Daoy (cell line): ENCODE data around the gene ADAMTS18. TPM values are rescaled to one million over a fixed set of nuclear protein-coding genes. Genes with fewer than 3 reads are reported as not detected.
"Not testable (repeated sequence)": the region's sequence is repeated elsewhere in the genome, so short reads cannot be mapped to it uniquely, and the experiment has no call there.

Experiments
- DNase-seq: peaks from one replicate; pipeline ENCODE4 v3.0.0-alpha.2; 2015; ENCODE audit warnings: low read depth
- total RNA-seq: library from RNA; depleted of rRNA; stranded (reverse); fragments of >200 nt; shearing (Covaris generic); gene quantifications from 2 replicates; pipeline ENCODE4 v1.2.3, GENCODE V29; 2014; rRNA removed

ADAMTS18 gene
- 0.51 and 1.7 TPM in 2 replicates for total RNA-seq

DNA sequence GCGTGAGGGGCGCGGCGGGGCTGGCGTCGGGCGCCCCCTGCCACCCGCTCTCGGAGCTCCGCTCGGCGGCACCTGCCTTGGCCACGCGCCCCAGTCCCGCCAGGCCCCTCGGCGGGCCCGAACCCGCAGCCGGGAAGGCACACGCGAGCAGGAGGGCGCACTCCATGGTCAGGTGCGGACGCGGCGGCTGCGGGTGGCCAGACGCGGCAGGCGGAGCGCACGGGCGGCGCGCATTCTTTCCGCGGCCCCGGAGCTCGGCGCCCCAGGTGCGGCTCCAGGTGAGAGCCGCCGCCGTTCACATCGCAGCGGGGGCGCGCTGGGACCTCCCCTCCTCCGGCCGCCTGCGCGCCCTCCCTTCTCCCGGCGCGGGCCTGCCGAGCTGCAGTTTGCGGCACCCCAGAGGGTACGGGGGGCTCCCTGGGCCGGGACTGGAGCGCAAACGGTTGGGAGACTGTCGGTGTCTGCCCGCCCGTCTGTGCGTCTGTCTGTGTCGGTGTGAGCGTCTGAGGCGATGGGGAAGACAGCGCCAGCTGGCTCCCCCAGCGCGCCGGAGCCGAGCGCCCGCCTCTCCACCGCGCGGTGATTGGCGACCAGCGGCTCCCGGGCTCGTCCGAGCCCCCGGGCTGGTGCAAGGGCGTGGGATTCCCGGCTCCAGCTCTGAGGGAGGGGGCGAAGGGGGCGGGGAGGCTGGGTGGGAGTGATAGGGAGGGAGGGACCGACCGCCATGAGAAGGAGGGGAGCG is at the start of gene ADAMTS18:
TSS of gene ADAMTS18 (minus strand) at position 505 of the 742 bp plus-strand sequence. CDS start at position 166, 339 bp downstream.
- DNase-seq, result peak; percentile 16

DNA sequence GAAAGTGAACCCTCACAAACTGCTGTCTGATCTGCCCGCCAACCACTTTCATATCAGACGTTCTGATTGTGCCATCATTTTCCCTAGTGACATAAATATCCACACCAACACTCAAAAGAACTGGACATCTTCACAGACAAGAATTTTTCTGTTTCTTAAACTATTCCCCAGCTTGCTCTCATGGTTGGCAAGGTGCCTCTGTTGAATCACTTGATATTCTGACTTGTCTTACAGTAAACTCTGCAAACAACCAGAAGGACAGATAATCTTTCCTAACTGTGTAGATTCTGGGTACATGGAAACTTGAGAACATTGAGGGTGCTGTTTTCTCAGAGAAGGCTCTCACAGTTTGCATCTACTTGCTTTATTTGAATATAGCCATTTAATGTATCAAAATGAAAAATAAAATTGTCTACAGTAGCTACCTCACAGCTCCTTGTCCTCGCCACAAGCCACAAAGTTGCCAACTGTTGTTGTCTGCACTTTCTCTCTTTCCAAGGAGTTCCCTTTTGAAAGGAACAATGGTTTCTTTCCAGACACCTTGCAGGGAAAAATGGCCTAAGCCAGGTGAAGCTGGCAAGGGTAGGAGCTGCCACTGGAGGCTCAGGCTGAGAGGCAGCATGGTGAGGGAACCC is 46.0 kb upstream of the ADAMTS18 start:
- no peak for DNase-seq

- no peak for DNase-seq
Observed at GRCh38 chr16:77472262-77472661, 37.4 kb upstream of the ADAMTS18 start.

DNA sequence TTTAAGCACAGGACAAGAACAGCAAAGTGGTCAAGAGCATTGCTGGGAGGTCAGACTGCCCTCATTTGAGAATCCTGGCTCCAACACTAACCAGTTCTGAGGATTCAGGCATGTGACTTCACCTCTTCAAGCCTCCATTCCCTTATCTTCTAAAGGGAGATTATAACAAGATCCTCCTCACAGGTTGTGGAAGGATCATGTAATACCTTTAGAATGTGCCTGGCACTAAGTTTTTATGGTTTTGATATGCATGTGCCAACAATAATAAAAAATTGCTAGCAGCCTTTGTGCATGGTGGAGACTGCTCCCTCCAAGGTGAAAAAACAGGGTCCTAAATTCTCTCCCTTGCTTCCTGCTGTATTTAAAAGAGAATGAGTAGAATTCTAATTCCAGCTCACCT is 36.0 kb upstream of the ADAMTS18 start:
- DNase-seq, result no peak

DNA sequence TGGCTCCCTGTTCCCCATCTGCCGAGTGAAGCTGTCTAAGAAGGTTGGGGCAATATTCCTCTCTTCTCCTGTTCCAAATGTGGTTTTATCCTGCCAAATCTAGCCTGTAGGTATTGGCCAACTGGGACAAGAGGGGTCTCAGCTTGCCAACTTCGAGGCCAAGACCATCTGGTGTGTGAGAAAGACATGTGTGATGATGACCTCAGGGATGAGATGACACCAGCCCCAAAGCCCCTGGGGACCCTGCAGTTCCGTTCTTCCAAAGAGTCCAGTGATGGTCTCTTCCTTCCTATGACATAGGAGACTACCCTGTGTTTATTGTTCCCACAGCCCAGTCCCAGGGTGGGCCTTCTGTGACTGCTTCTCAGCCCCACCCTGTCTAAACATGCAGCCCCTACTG is 34.8 kb upstream of the ADAMTS18 start:
- DNase-seq, result no peak

DNA sequence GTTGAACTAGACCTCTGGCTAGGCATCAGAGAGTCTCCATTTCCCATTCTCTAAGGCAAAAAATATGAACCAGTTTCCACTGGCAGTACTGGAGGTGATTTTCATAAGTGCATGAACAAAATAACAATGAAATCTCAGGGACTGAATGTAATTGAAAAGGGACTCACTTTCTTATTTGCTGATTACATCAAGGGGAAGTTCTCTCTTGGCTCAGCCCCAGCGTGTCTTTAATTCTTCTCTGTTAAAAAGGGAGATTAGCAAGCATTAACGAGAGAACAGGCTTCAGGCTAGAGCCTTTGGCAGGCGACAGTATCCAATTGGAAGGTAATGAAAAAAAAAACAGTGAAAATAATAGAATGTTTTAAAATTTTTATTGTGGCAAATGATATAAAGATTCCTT is 34.0 kb upstream of the ADAMTS18 start:
- no peak for DNase-seq

- no peak for DNase-seq
Observed at GRCh38 chr16:77467821-77468335, 33.0 kb upstream of the ADAMTS18 start.

DNA sequence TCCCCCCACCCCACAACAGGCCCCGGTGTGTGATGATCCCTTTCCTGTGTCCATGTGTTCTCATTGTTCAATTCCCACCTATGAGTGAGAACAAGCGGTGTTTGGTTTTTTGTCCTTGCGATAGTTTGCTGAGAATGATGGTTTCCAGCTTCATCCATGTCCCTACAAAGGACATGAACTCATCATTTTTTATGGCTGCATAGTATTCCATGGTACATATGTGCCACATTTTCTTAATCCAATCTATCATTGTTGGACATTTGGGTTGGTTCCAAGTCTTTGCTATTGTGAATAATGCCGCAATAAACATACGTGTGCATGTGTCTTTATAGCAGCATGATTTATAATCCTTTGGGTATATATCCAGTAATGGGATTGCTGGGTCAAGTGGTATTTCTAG is 28.8 kb upstream of the ADAMTS18 start:
- not testable (repeated sequence) for DNase-seq

- no peak for DNase-seq
Observed at GRCh38 chr16:77462894-77463293, 28.1 kb upstream of the ADAMTS18 start.

DNA sequence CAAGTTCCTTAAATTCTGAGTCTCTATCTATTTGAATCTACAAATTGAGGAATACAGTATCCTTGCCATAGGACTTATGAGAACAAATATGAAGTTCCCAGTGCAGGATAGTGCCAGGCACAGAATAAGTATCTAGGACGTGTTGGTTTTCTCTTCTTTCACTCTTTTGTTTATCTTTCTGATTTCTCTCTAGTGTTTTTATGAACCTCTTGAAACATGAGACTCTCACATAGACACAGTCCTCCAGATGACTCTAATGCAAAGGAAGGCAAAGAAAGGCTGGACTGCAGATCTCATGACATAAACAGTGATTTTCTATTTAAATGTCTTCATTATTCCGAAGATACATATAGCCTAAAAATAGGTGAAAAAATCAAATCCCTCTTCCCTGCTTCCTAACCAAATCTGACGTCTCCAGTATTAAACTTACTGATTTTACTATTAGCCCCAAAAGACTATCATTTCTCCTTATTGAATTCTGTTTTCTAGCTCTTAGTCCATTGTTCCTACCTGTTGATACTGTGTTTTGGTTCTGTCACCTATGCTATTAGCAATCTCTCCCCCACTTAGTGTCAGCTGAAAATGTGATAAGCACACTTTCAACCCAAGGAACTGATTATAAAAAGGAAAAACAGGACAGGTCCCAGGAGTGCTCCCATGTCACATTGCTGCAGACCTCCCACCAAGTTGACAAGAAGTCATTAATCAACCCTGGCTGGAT is 24.9 kb upstream of the ADAMTS18 start:
- no peak for DNase-seq

DNA sequence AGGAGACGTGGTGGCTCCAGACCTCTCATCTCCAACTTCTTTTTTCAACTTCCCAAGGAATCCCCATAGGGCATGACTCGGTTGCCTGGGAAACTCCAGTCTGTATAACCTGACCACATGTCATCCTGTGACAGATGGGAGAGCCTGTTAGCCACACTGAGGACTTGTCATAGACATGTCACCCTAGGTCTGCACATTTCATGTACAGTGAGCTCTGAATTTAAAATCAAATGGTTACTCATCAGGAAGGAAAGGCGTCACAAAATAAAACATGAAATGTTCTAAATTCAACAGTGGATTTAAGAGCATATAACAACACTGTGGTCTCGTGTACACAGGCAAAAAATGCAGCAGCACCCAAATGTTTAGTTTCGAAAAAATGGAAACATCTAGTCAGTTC is 22.2 kb upstream of the ADAMTS18 start:
- peak; percentile 72 for DNase-seq

DNA sequence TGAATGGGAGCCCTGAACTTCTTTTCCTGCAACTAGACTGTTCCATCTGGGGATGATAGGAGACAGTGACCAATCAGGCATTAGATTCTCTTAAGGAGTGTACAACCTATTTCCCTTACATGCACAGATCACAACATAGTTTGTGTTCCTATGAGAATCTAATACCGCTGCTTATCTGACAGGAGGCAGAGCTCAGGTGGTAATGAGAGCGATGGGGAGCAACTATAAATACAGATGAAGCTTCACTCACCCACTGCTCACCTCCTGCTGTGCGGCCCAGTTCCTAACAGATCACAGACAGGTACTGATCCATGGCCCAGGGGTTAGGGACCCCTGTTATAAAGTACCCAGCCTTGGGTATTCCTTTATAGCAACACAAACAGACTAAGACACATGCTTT is 17.4 kb upstream of the ADAMTS18 start:
- no peak for DNase-seq

- no peak for DNase-seq
Observed at GRCh38 chr16:77450790-77451487, 16.1 kb upstream of the ADAMTS18 start.

DNA sequence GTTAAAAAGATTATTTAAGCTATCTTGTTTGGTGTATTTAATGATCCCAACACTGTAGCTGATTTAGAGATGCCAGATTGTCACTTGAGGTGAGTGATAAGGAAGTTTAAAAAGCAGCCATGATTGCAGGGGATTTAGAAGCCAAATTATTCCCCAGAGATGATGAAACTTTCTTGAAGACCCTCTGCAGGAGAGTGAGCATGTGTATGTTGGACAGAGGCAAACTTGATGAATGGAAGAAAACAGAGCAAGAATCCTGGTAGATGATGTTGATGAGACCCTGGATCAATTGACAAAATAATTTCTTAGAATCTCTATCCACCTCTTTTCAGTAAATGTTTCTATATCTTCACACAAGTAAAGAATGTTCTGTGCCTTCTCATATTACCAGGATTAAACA is 14.4 kb upstream of the ADAMTS18 start:
- no peak for DNase-seq

DNA sequence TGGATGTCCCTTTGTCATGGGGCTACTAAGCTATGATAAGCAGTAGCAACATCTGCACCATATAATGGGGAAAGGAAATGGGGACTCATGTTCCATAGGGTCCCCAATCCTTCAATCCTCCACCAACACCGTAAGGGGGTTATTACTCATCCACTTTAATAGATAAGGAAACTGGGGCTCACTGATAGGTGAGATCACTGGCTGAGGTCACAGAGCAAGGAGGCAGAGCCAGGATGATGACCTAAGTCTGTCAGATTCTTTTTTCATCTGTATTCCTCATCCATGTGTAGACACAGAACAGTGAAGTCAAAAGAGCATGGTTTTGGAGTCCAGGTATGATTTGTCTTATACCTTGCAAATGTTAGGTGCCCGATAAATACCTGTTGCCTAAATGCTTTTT is 10.5 kb upstream of the ADAMTS18 start:
- no peak for DNase-seq

- no peak for DNase-seq
Observed at GRCh38 chr16:77444147-77444460, 9.3 kb upstream of the ADAMTS18 start.

DNA sequence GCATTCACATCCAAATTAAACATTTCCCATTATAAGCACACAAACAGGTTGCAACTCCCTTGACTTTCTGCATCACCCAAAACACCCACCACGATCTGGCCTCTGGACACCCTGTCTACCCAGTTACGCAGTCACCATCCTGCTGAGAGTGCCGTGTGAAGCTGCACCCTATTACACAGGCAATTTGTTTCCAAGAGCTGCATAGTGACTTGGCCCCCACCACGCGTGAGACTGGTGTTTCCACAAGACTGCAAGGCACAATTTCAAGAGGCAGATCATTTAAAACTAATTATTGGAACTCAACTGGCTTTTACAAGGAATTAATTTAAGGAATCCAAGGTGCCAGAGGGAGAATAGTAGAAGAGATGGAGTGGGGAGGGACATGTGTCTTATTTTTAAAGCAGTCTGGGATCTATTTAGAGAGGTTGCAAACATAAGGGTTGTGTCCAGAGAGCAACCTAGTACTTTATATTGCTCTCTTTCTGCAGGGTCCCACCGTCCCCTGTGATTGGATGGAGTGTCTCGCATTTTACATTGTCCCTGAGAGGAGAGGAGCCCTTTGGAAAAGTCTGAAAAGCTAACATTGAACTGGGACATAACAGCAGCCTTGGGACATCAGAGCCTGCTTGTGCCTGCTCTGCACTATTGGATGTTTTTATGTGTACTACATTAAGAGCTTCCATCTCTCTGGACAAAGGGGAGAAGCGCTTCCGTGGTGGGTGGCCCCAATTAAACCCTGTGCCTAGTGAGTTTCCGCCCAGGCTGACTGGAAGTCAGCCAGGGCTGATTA is 8.7 kb upstream of the ADAMTS18 start:
- no peak for DNase-seq

DNA sequence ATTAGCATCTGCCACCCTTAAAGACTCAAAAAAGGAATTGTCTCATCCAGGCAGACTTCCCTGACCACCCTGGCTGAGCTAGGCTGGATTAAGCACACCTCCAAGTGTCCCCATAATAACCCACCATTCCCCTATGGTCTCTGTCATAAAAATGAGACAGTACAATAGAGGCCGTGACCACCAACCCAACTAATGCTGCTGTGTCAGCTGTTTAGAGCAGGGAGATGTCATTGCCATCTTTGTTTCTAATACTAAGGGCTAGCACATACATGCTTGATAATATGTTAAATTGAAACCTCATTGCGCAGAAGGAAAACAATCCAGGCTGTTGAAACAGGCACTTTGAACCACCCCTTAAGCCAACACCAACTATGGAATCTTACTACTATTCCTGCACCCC is 7.2 kb upstream of the ADAMTS18 start:
- no peak for DNase-seq

DNA sequence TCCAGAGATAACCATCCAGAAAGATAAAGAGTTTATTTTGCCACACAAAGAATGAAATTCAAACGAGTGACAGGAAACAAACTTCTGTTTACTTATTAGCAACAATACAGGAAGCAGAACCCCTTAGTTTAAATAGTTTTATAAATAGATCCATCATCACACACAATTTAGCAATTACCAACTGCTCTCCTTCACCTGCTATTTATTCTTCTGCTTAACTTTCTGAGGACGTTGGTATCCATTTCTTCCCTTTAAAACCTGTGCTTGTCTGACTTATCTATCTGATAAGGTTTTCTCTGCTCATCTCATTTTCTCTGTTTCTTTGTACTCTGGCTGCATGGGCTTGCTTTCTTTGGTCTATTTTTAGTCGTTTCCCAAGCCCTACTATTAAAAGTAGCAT is 4.3 kb upstream of the ADAMTS18 start:
- DNase-seq, result no peak

DNA sequence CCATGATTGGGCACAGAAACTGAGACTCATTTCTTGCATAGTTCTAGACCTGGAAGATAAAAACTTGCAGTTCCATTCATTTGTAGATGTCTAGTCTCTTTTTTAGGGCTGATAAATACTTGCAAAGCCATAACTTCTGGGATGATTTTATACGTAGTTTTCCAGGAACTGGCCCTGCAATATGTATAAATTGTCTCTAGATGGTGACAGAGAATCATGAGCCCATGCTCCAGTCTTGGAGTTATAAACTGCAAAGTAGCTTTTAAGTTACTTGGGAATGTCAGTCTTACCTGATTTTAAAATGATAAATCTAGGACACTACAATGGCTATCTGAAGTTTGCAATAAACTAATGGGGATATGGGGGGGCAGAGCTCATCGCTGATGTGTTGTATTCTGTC is 3.0 kb upstream of the ADAMTS18 start:
- no peak for DNase-seq

- no peak for DNase-seq
Observed at GRCh38 chr16:77435272-77435820, 512 bp upstream of the ADAMTS18 start.
